Left ventricle myocardium inferior (tissue), 1 donor: ENCODE data around the gene REC114. TPM values are rescaled to one million over a fixed set of nuclear protein-coding genes. Genes with fewer than 3 reads are reported as not detected.
"Not testable (repeated sequence)": the region's sequence is repeated elsewhere in the genome, so short reads cannot be mapped to it uniquely, and the experiment has no call there.

Experiments used
- DNase-seq: peaks from one replicate; pipeline ENCODE4 v3.0.0-alpha.2; 2020
- H3K27ac ChIP-seq: fragments of 200-600 bp; replicated peaks from 2 replicates; pipeline ENCODE4 v1.8.0; 2021
- H3K27me3 ChIP-seq: fragments of 200-600 bp; 2 replicates; pipeline ENCODE4 v1.8.0; 2021; ENCODE audit warnings: low read depth
- H3K36me3 ChIP-seq: fragments of 200-600 bp; 2 replicates; pipeline ENCODE4 v1.8.0; 2021
- H3K4me1 ChIP-seq: fragments of 200-600 bp; 2 replicates; pipeline ENCODE4 v1.8.0; 2021
- H3K4me3 ChIP-seq: fragments of 200-600 bp; 2 replicates; pipeline ENCODE4 v1.8.0; 2021; ENCODE audit warnings: mild to moderate bottlenecking, moderate library complexity
- H3K9me3 ChIP-seq: fragments of 200-600 bp; replicated peaks from 2 replicates; pipeline ENCODE4 v1.8.0; 2021
- CTCF ChIP-seq: fragments of 200-600 bp; IDR thresholded peaks from 2 replicates; pipeline ENCODE4 v1.8.0; 2021; ENCODE audit warnings: antibody characterized with exemption, mild to moderate bottlenecking, borderline replicate concordance
- intact Hi-C: fragments of 100-400 bp; cut with micrococcal nuclease; formaldehyde crosslinking; loops from one replicate; pipeline ENCODE4 v1.11.0; 2022
- total RNA-seq: library from RNA; stranded (reverse); fragmentation: NEBNext Ultra II Directional; extraction: Animal tissue kit (Norgen Biotek cat#: 25700); gene quantifications from one replicate; pipeline ENCODE4 v1.2.1, GENCODE V29; 2021
- donor health status: DM: no; HTN: yes; CAD: no; lungs with severe emphysema.

REC114 gene
- total RNA-seq, 1 donor from 2014 or later = 1.4 TPM

GRCh38 chr15:73476704-73477216, 33.8 kb downstream of the REC114 start:
- no peak for DNase-seq
- intact Hi-C loops = no loop called here
- no peak overlapping the region for H3K27ac ChIP-seq
- peaks cover 4% of the 10 kb centered on the region for H3K9me3 ChIP-seq
- H3K27me3 ChIP-seq = no peaks in the 10 kb centered on the region
- no peak for TF ChIP-seq CTCF
- no peaks in the 10 kb centered on the region for H3K4me1 ChIP-seq
- H3K36me3 ChIP-seq = no peaks in the 10 kb centered on the region
- no peak overlapping the region for H3K4me3 ChIP-seq

- Histone ChIP-seq H3K4me1 (peaks cover 13% of the 10 kb centered on the region), H3K4me3 (no peak overlapping the region), H3K27me3 (no peaks in the 10 kb centered on the region), H3K36me3 (no peaks in the 10 kb centered on the region), H3K9me3 (peaks cover 4% of the 10 kb centered on the region), H3K27ac (no peak overlapping the region)
- intact Hi-C loops = no loop called here
- TF ChIP-seq CTCF = no peak
- no peak for DNase-seq
These were observed 37.1 kb downstream of the REC114 start for GRCh38 chr15:73480050-73480449.

- DNase-seq = no peak
- H3K4me1 ChIP-seq = peaks cover 13% of the 10 kb centered on the region
- intact Hi-C loops = no loop called here
These were observed 39.2 kb downstream of the REC114 start for GRCh38 chr15:73482166-73482565.

GRCh38 chr15:73483053-73483452, 40.1 kb downstream of the REC114 start:
- TF ChIP-seq CTCF = no peak
- Histone ChIP-seq H3K4me1 (peaks cover 13% of the 10 kb centered on the region), H3K36me3 (no peaks in the 10 kb centered on the region), H3K27me3 (no peaks in the 10 kb centered on the region), H3K27ac (no peak overlapping the region), H3K4me3 (no peak overlapping the region), H3K9me3 (no peaks in the 10 kb centered on the region)
- intact Hi-C loops = no loop called here
- no peak for DNase-seq

More at GRCh38 chr15:73482166-73482565, 39.2 kb downstream of the REC114 start:
- TF ChIP-seq CTCF = no peak
- Histone ChIP-seq H3K9me3 (no peaks in the 10 kb centered on the region), H3K27ac (no peak overlapping the region), H3K36me3 (no peaks in the 10 kb centered on the region), H3K27me3 (no peaks in the 10 kb centered on the region), H3K4me3 (no peak overlapping the region)

GRCh38 chr15:73485372-73485771, 42.4 kb downstream of the REC114 start:
- Histone ChIP-seq H3K4me3 (no peak overlapping the region), H3K36me3 (no peaks in the 10 kb centered on the region), H3K4me1 (peaks cover 13% of the 10 kb centered on the region), H3K9me3 (no peaks in the 10 kb centered on the region), H3K27me3 (no peaks in the 10 kb centered on the region), H3K27ac (no peak overlapping the region)
- no peak for DNase-seq
- intact Hi-C loops = no loop called here
- TF ChIP-seq CTCF = no peak

- H3K9me3 ChIP-seq, H3K4me3 ChIP-seq, H3K27ac ChIP-seq, DNase-seq, intact Hi-C loops, H3K27me3 ChIP-seq, H3K36me3 ChIP-seq: not testable (repeated sequence)
- peaks cover 13% of the 10 kb centered on the region for H3K4me1 ChIP-seq
These were observed 42.9 kb downstream of the REC114 start for GRCh38 chr15:73485885-73486284.
